ENCODE results near the gene RAB8A. TPM values are rescaled to one million over a fixed set of nuclear protein-coding genes. Genes with fewer than 3 reads are reported as not detected.

The RAB8A gene
- total RNA-seq (2022; extraction: Qiagen RNA extraction), result 47.7 to 103 TPM (median 50.2 TPM) in 5 replicates

DNA sequence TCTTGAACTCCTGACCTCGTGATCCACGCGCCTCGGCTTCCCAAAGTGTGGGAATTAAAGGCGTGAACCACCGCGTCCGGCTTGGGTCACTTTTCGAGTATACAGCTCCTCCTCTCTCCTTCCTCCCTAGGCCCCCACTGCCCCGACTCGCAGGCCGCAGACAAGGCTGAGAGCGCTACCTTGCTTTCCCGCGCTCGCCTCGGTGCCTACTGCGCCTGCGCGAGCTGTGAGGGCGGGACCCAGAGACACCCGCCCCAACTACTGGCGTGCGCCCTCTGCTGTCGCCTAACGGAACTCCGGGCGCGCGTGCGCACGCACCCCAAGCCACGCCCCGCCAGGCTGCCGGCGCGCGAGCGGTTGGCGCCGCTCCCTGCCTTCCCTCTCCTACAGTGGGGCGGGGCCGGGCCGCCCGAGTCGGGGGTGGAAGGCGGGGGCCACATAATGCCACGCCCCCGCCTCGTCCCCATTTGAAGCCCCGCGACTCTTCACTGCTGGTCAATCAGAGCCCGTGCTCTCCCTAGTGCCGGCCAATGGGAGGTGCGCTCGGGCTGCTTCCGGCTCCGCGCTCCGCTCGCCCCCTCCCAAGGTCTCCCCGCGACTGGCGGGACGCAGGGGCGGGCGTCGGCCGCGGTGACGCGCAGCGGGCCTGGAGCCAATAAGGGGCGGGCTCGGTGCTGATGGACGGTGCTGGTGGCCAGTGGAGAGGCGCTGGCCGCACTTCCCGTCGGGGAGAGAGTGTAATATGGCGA lies at the start of gene RAB8A:
Gene RAB8A, plus strand, starts transcription at position 730 of the 749 bp plus-strand sequence. Its CDS starts 13 bp downstream, at position 743.

DNA sequence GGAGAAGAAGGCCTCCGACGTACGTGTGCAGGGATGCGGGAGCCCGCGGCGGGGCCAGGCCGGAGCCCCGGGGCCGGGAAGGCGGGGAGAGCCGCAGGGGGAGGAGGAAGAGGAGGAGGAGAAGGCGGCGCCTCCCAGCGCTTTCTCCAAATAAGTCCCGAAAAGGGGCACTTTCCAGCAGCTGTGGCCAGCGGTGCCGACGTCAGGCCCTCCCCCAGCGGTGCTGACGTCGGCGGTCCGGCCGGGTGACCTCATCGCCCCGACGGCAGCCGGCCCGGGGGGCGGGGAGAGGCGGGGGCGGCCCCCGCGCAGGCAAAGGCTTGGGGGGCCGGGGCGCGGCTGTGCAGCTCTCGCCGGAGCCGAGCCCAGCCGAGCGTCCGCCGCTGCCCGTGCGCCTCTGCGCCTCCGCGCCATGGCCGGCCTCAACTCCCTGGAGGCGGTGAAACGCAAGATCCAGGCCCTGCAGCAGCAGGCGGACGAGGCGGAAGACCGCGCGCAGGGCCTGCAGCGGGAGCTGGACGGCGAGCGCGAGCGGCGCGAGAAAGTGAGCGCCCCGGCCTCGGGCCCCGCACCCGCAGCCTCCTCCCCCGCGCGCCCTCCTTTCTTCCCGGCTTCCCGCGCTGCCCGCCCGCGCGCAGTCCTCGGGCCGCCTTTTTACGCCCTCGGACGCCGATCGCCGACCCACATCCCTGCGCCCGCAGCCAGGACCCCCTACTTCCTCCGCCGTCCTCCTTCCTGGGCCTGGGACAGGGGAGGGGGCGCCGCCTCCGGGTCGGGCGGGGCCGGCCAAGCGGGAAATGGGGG lies 35.3 kb upstream of the RAB8A start, which contains the start of gene TPM4:
Gene TPM4, plus strand, starts transcription at position 342 of the 804 bp plus-strand sequence. Its CDS starts 71 bp downstream, at position 413.

DNA sequence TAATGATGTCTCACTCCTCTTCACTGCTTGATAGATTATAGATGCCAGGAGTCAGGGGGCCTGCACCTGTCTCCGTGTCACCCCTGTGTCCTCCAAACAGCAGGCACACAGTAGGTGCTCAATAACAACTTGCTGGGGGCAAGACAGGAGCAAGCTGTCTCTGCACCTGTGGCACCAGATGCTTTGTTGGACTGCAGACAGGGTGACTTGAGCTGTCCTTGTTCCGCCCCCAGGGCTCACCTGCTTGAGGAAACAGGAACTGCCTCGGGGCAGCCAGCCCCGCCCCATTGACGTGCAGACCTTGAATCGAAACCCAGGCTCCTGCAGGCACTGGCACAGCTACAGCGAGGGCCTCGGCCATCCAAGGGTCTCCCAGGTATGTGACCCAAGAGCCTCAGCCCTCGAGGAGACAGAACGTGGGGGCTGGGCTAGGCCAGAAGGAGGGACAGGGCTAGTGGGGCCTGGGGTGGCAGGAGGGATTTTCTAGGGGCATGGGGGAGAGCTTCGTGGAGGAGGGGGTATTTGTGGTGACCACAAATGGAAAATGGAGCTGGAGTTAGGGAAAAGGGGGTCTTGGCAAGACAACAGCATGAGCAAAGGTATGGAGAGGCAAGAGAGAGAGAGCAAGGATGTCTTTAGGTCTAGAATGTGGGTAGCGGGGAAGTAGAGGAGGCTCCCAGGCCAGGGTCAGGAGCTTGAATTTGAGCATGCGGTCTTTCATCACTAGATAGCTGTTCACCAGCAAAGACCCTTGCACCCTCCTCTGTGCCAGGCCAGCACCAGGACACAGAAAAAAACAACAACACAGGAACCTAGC lies 31.9 kb downstream of the RAB8A start, which contains the start of gene HSH2D:
Gene HSH2D, plus strand, starts transcription at position 287 of the 817 bp plus-strand sequence. CDS start 5,066 bp downstream, outside the sequence.

Other genes with a start within 250 kb of the RAB8A start
- gene CYP4F2, start 213.8 kb upstream of the RAB8A start, total RNA-seq (2022; extraction: Qiagen RNA extraction), result 0.05 to 0.24 TPM (median 0.11 TPM) in 5 replicates
- gene CYP4F11, start 177.4 kb upstream of the RAB8A start, total RNA-seq (2022; extraction: Qiagen RNA extraction), result 4.6 to 6.7 TPM (median 5.5 TPM) in 5 replicates
- gene OR10H4, start 162.9 kb upstream of the RAB8A start, total RNA-seq (2022; extraction: Qiagen RNA extraction), result not detected in 5 replicates
- 380 to 506 TPM (median 445 TPM) in 5 replicates for gene TPM4, start 35.4 kb upstream of the RAB8A start, total RNA-seq (2022; extraction: Qiagen RNA extraction)
- gene HSH2D, start 31.8 kb downstream of the RAB8A start, total RNA-seq (2022; extraction: Qiagen RNA extraction), result 0.06 to 0.09 TPM (median 0.08 TPM) in 4 of 5 replicates, not detected in the other
- gene CIB3, start 61.6 kb downstream of the RAB8A start, total RNA-seq (2022; extraction: Qiagen RNA extraction), result not detected in 5 replicates
- gene FAM32A, start 73.5 kb downstream of the RAB8A start, total RNA-seq (2022; extraction: Qiagen RNA extraction), result 93.0 to 96.1 TPM (median 93.9 TPM) in 5 replicates
- gene AP1M1, start 86.0 kb downstream of the RAB8A start, total RNA-seq (2022; extraction: Qiagen RNA extraction), result 62.4 to 71.5 TPM (median 70.9 TPM) in 5 replicates
- 13.1 to 34.2 TPM (median 27.7 TPM) in 5 replicates for gene KLF2, start 212.9 kb downstream of the RAB8A start, total RNA-seq (2022; extraction: Qiagen RNA extraction)